Gastroesophageal sphincter (tissue), 3 donors: ENCODE measurements around the gene VPS37D.

Experiments
- CTCF ChIP-seq, 4 experiments: fragments of 200-600 bp in 2 of 4; fragments of 450-650 bp in 2 of 4; sonication (generic) in 1 of 4; IDR thresholded peaks; one replicate each; pipeline ENCODE4 v1.5.1; 2017 to 2019; ENCODE audit warnings: antibody characterized with exemption in 4 of 4, mild to moderate bottlenecking in 2 of 4, moderate library complexity in 2 of 4
- EP300 ChIP-seq: sonication (generic); formaldehyde crosslinking; IDR thresholded peaks from one replicate; pipeline ENCODE4 v1.6.1; 2017; ENCODE audit warnings: antibody characterized with exemption, mild to moderate bottlenecking
- POLR2A ChIP-seq, 2 donors: fragments of 450-650 bp; IDR thresholded peaks; one replicate each; pipeline ENCODE4 v1.6.1; 2017; ENCODE audit warnings: antibody characterized with exemption in 2 of 2, mild to moderate bottlenecking in 2 of 2, moderate library complexity in 1 of 2
- POLR2AphosphoS5 ChIP-seq: sonication (generic); formaldehyde crosslinking; IDR thresholded peaks from one replicate; pipeline ENCODE4 v1.6.1; 2017; ENCODE audit warnings: antibody characterized with exemption

GRCh38 chr7:73682745-73683055 is 15.1 kb downstream of the VPS37D start:
- TF ChIP-seq CTCF (IDR thresholded peaks at IDR 0.05), result no peak
- TF ChIP-seq POLR2AphosphoS5, result no peak
- no peak for TF ChIP-seq POLR2A (IDR thresholded peaks at IDR 0.05)
- no peak for TF ChIP-seq EP300
